Activated CD4-positive, alpha-beta memory T cell treated with anti-CD3 and anti-CD28 coated beads for 36 hours (primary cell): ENCODE measurements around the gene S100A8. TPM values are rescaled to one million over a fixed set of nuclear protein-coding genes. Genes with fewer than 3 reads are reported as not detected.

Experiments used
- CTCF ChIA-PET: fragments of 350-600 bp; sonication (Branson Sonifier 250); formaldehyde crosslinking; loops from one replicate; lab custom pipeline; 2021; ENCODE audit warnings: antibody characterized with exemption, inconsistent platforms; lab: Charles Lee
- POLR2A ChIA-PET: fragments of 350-600 bp; sonication (Branson Sonifier 250); formaldehyde crosslinking; loops from one replicate; lab custom pipeline; 2021; ENCODE audit warnings: antibody characterized with exemption; lab: Charles Lee
- DNase-seq: peaks from one replicate; pipeline ENCODE4 v3.0.0-alpha.2; 2020
- H3K27ac Mint-ChIP-seq: one replicate; pipeline ENCODE4 v1.8.0; 2021; ENCODE audit warnings: mixed read lengths
- H3K27me3 Mint-ChIP-seq: one replicate; pipeline ENCODE4 v1.8.0; 2021; ENCODE audit warnings: mixed read lengths
- H3K36me3 Mint-ChIP-seq: one replicate; pipeline ENCODE4 v1.8.0; 2021; ENCODE audit warnings: mixed read lengths
- H3K4me1 Mint-ChIP-seq: one replicate; pipeline ENCODE4 v1.8.0; 2021; ENCODE audit warnings: low read depth, mixed read lengths
- H3K4me3 Mint-ChIP-seq: one replicate; pipeline ENCODE4 v1.8.0; 2021; ENCODE audit warnings: mild to moderate bottlenecking, mixed read lengths
- H3K9me3 Mint-ChIP-seq: one replicate; pipeline ENCODE4 v1.8.0; 2021; ENCODE audit warnings: mixed read lengths
- intact Hi-C: fragments of 100-400 bp; cut with micrococcal nuclease; formaldehyde crosslinking; loops from one replicate; pipeline ENCODE4 v1.15.1; 2023
- total RNA-seq, 2 experiments: library from RNA; stranded (reverse); gene quantifications; one replicate each; pipeline ENCODE4 v1.2.3, GENCODE V29; 2021

Gene S100A8
- total RNA-seq, 2 experiments from 2014 or later = not detected

DNA sequence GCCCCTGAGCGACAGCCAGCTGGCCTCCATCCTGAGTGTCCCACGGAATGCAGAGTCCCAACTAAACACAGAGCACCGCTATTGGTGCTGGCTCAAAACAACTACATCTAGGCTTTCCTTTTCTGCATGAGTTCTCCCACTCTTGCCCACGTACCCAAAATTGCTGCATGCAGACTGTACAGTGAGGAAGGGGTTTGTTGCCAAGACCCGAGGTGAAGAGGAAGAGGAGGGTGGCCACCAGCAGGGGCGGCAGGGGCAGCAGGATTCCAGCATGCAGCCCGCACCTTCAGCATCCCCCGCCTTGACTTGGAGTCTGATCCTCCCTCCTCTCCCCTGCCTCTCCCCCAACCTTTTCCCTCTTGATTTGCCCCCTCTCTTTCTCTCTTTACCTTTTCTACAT is 25.2 kb downstream of the S100A8 start:
- Mint-ChIP-seq H3K27me3 (peaks cover 8% of the 10 kb centered on the region), H3K27ac (no peak overlapping the region), H3K9me3 (no peaks in the 10 kb centered on the region), H3K4me3 (no peak overlapping the region), H3K36me3 (no peaks in the 10 kb centered on the region), H3K4me1 (no peaks in the 10 kb centered on the region)
- intact Hi-C loops = no loop called here
- POLR2A ChIA-PET = no interaction called here
- CTCF ChIA-PET = no interaction called here
- DNase-seq = no peak

DNA sequence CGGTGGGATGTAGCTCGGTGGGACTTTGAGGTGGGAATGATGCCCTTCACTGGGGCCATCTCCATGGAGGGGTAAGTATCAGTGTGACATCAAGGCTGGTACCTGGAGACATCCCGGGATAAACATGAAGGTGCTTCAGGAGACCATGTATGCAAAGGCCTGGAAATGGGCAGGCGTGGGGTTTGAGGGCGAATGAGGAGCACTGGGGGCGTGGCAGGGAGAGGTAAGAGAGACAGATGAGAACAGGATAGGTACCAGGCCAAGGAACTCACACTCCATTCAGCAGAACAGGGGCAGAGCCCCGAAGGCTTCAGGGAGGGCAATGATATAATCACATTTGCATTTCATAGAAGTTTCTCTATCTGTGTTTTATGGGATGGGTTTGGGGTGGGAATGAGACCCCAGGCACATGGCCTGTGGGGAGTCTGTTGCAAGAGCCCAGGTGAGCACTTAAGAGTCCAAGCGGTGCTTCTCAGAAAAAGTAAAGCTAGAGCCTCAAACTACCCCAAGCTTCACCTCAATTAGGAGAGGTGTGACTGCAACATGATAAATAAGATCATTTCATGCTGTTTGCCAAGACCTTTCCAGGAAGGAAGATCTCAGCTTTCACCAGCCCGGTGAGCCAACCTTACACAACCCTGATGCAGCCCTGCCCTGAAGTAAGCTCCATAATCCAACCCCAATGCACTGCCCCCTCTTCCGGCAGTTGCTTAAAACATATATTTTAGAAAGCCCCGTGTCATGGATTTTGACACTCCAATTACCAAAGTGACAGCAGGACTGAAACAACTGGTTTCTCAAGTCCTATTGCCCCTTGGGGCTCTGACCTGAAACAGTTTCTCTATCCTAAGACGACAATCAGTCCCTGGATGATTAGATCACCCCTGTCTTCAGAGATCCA is 25.9 kb downstream of the S100A8 start:
- CTCF ChIA-PET = interaction anchor here (0.5 kb wide), 1 partner anchor 146 kb away, joined by 3 read pairs; no protein-coding TSS in a partner anchor
- peaks cover 8% of the 10 kb centered on the region for H3K27me3 Mint-ChIP-seq
- POLR2A ChIA-PET = no interaction called here

DNA sequence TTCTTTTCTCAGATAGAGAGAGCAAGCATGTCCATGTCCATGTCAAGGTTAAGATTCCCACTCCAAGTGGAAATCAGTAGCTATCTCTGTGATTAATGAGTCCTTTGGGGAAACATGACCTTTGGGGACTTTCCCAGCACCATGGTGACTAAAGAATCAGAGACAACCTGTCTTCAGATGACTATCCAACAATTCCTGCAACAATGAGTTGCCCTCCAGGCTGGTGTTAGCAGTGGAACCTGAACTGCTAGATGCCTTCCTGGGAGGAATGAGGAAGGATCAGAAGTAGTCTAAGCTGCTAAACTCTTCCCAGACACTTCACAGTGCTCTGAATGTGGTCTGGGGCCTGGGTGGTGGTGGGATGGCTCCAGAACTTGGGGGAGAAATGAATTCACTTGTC is 26.7 kb downstream of the S100A8 start:
- ChIA-PET POLR2A (no interaction called here), CTCF (no interaction called here)
- intact Hi-C loops = no loop called here
- Mint-ChIP-seq H3K27ac (no peak overlapping the region), H3K36me3 (no peaks in the 10 kb centered on the region), H3K27me3 (peaks cover 6% of the 10 kb centered on the region), H3K9me3 (no peaks in the 10 kb centered on the region), H3K4me1 (no peaks in the 10 kb centered on the region), H3K4me3 (no peak overlapping the region)
- no peak for DNase-seq

More for the DNA sequence above, 25.9 kb downstream of the S100A8 start:
- DNase-seq = no peak
- intact Hi-C loops = no loop called here
- Mint-ChIP-seq H3K36me3 (no peaks in the 10 kb centered on the region), H3K9me3 (no peaks in the 10 kb centered on the region), H3K4me1 (no peaks in the 10 kb centered on the region), H3K27ac (no peak overlapping the region), H3K4me3 (no peak overlapping the region)

DNA sequence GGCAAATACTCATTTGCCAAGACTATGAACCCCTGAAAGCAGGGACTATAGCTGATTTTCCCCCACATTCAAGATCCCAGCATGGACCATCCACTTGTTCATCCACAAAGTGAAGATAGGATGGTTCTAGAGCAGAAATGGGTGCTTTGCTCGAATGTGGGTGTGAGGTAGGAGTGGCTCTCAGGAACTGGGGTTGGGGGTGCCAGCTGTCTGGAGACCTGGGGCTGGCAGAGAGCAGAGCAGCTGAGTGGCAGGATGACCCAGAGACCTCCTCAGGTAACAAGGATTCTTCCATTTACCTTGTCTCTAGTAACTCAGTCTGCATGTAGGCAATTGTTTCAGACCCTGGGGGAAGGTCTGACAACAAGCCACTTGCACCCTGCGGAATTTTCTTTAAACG is 27.2 kb downstream of the S100A8 start:
- Mint-ChIP-seq H3K36me3 (no peaks in the 10 kb centered on the region), H3K9me3 (no peaks in the 10 kb centered on the region), H3K27me3 (peaks cover 6% of the 10 kb centered on the region), H3K4me3 (no peak overlapping the region), H3K27ac (no peak overlapping the region), H3K4me1 (no peaks in the 10 kb centered on the region)
- DNase-seq = no peak
- intact Hi-C loops = no loop called here
- ChIA-PET CTCF (no interaction called here), POLR2A (no interaction called here)

DNA sequence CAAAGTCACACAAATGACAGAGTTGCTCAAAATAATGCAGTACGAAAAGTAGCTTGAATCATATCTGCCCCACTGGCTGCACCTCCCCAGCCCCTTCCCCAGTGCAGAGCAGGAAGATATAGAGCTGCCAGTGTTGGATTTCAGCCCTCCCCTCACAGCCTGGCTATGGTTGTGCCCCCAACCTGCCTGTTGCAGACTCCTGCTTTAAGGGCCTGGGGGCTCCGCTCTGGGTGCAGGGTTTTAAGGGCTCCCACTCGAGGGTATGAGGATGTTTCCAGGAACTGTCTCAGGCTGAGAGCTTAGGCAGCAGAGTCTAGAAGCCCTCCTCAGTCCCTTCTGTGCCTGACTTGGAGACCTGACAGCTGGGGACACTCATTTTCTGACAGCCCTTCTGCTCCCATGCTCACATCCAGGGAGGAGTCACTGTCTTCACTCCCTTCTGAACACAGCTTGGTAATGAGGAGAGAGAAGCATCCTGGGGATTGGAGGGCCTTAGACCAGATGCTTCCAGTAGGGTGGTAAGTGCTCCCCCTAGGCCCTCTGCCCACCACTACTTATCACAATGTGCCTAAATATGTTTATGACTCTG is 28.6 kb downstream of the S100A8 start:
- ChIA-PET POLR2A (no interaction called here), CTCF (interaction anchor here (1.2 to 1.5 kb wide), 2 partner anchors 104 to 133 kb away, joined by 3 to 5 read pairs; no protein-coding TSS in a partner anchor)
- Mint-ChIP-seq H3K4me3 (no peak overlapping the region), H3K27ac (no peak overlapping the region), H3K9me3 (no peaks in the 10 kb centered on the region), H3K36me3 (no peaks in the 10 kb centered on the region), H3K4me1 (peaks cover 8% of the 10 kb centered on the region), H3K27me3 (peaks cover 6% of the 10 kb centered on the region)
- DNase-seq = no peak
- intact Hi-C loops = no loop called here

DNA sequence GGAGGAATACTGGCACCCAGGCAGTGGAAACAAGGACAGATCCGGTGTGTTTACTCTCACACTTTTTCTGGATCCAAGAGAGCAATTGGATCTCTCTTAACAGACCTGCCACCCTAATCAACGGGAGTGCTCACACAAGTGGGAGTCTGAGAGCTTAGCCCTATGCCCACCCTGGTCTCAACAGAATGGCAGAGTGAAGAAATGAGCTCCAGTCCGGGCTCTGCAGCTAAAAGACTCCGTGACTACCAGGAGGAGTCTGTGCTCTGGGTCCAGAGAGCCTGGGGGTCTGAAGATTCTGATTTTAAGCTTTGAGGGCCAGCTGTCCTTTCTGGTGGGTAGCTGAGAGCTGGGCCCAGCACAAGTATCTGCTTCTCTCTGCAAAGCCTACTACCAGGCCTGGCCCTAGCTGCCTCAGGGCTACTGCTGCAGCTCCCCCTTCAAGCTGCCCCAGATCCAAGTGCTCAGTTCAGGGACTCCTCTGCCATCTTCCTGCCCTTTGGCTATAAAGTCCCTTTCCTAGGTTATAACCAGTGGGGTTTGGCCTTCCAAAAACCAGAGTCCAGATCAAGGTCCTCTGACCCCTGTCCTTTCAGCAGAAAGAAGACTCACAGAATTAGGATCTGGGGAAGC is 29.3 kb downstream of the S100A8 start:
- Mint-ChIP-seq H3K27ac (no peak overlapping the region), H3K4me1 (peaks cover 13% of the 10 kb centered on the region), H3K36me3 (no peaks in the 10 kb centered on the region), H3K4me3 (no peak overlapping the region), H3K9me3 (no peaks in the 10 kb centered on the region), H3K27me3 (peaks cover 6% of the 10 kb centered on the region)
- CTCF ChIA-PET = interaction anchor here (0.9 to 1.5 kb wide), 3 partner anchors 8 to 133 kb away, joined by 3 to 5 read pairs (median 3); no protein-coding TSS in a partner anchor
- intact Hi-C loops = no loop called here
- POLR2A ChIA-PET = no interaction called here
- no peak for DNase-seq

DNA sequence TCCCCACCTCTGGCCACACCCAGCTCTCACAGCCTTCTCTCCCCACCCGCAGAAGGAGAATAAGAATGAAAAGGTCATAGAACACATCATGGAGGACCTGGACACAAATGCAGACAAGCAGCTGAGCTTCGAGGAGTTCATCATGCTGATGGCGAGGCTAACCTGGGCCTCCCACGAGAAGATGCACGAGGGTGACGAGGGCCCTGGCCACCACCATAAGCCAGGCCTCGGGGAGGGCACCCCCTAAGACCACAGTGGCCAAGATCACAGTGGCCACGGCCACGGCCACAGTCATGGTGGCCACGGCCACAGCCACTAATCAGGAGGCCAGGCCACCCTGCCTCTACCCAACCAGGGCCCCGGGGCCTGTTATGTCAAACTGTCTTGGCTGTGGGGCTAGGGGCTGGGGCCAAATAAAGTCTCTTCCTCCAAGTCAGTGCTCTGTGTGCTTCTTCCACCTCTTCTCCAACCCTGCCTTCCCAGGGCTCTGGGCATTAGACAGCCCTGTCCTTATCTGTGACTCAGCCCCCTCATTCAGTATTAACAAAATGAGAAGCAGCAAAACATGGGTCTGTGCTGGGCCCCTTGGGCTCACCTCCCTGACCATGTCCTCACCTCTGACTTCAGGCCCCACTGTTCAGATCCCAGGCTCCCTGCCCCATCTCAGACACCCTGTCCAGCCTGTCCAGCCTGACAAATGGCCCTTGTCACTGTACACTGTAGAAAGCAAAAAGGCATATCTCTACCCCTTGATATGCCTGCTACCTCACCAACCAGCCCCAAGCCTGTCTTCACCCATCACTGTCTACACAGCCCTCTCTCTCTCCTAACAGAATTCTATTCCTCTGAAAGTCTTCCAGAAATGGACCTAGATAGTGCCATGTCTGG is 30.0 kb downstream of the S100A8 start:
- Mint-ChIP-seq H3K4me1 (peaks cover 13% of the 10 kb centered on the region), H3K4me3 (no peak overlapping the region), H3K27me3 (peaks cover 4% of the 10 kb centered on the region), H3K36me3 (no peaks in the 10 kb centered on the region), H3K9me3 (no peaks in the 10 kb centered on the region), H3K27ac (no peak overlapping the region)
- ChIA-PET POLR2A (no interaction called here), CTCF (interaction anchor here (0.9 kb wide), 1 partner anchor 8 kb away, joined by 3 read pairs; no protein-coding TSS in a partner anchor)
- intact Hi-C loops = no loop called here
- no peak for DNase-seq

DNA sequence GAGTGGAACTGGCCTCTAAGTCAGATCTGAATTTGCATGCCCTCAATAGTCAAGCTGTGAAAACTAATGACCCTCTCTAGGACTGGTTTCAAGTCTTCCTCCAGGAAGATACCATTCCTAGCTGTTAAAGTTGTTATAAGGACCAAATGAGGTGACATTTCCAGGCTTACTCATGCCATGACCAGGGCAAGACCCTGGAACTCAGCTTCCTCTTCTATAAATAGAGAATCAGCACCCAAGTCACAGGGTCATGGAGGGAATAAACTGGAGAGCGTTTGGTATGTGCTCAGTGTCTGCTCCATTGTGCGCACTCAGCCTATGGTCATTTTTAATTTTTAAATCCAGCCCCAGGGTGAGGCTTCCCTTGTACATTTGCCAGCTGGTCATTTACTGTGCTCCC is 30.7 kb downstream of the S100A8 start:
- CTCF ChIA-PET = no interaction called here
- intact Hi-C loops = no loop called here

DNA sequence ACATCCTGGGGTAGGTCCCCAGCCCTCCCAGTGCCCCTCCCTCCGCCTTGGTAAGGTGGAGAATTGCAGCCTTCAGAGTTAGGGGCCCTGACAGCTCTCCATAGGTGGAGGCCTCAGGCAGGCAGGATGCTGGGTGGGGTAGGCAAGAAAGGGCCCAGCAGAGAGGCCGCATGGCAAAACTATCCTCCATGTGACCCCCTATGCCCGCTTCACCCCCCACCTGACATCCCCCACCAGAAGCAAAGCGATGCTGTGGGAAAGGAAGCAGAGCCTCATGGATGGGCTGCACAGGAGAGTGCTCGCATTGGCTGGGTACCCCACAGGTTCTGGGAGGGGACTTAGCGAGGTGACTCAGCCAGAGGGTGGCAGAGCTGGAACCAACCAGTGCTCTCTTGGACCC is 31.6 kb downstream of the S100A8 start:
- intact Hi-C loops = no loop called here
- Mint-ChIP-seq H3K9me3 (no peaks in the 10 kb centered on the region), H3K4me3 (no peak overlapping the region), H3K27me3 (peaks cover 3% of the 10 kb centered on the region), H3K36me3 (no peaks in the 10 kb centered on the region), H3K4me1 (peaks cover 13% of the 10 kb centered on the region), H3K27ac (no peak overlapping the region)
- ChIA-PET CTCF (no interaction called here), POLR2A (no interaction called here)
- no peak for DNase-seq

More for the DNA sequence above, 30.7 kb downstream of the S100A8 start:
- DNase-seq = no peak
- POLR2A ChIA-PET = no interaction called here
- H3K4me3 Mint-ChIP-seq = no peak overlapping the region
- H3K27me3 Mint-ChIP-seq = peaks cover 3% of the 10 kb centered on the region
- H3K9me3 Mint-ChIP-seq = no peaks in the 10 kb centered on the region
- peaks cover 13% of the 10 kb centered on the region for H3K4me1 Mint-ChIP-seq
- H3K27ac Mint-ChIP-seq = no peak overlapping the region
- H3K36me3 Mint-ChIP-seq = no peaks in the 10 kb centered on the region

DNA sequence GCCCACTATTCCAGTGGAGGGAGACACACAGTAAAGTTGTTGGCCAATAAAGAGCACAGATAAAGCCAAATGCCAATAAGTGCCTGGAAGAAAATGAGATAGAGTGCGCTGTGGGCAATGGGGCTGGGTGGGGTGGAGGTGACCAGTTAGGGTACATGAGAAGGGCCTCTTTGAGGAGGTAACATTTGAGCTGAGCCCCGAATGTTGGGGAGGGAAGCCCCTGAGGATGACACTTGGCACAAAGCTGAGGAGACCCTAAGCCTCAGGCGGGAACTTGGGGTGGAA is 32.2 kb downstream of the S100A8 start:
- H3K27me3 Mint-ChIP-seq = peaks cover 3% of the 10 kb centered on the region
- ChIA-PET POLR2A (no interaction called here), CTCF (interaction anchor here (1.1 to 8.2 kb wide), 3 partner anchors 13 to 137 kb away, joined by 3 to 186 read pairs (median 3); no protein-coding TSS in a partner anchor)
- no peaks in the 10 kb centered on the region for H3K36me3 Mint-ChIP-seq
- DNase-seq = no peak
- intact Hi-C loops = no loop called here
- H3K9me3 Mint-ChIP-seq = no peaks in the 10 kb centered on the region
- H3K4me3 Mint-ChIP-seq = no peak overlapping the region
- H3K4me1 Mint-ChIP-seq = peaks cover 13% of the 10 kb centered on the region
- no peak overlapping the region for H3K27ac Mint-ChIP-seq

DNA sequence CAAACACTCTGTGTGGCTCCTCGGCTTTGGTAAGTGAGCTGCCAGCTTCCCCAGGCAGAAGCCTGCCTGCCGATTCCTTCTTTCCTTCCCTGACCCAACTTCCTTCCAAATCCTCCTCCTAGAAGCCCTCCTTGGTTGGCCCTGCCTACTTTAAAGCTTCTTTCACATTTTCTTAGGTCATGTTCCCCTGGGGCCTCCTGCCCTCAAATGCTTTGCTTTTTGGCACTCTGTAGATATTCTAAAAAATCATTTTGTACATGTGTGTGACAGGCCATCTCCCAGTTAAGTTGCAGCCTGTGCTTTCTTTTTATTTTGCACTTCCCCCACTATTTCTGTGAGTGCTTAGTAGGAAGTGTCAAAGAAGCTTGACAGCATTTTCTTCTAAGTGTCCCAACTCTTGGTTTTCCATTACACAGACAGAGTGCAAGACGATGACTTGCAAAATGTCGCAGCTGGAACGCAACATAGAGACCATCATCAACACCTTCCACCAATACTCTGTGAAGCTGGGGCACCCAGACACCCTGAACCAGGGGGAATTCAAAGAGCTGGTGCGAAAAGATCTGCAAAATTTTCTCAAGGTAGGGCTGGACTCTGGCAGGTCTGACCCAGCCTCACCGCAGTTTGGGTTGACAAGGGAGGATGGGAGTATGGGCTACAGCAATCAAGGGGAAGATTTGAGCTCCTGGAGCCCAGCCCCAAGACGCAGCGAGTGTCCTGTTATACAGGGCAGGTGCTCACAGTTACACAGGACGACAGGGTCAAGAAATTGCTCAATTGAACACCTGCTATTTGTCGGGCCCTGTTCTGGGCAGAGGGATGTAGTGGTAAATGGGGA is 32.8 kb downstream of the S100A8 start, which contains the start of gene S100A9:
Gene S100A9 (plus strand): TSS at position 2 of the 838 bp plus-strand sequence. CDS start 430 bp downstream, at position 432.
- intact Hi-C loops = no loop called here
- no peak within 1 kb of the TSS for H3K27ac Mint-ChIP-seq

More for the DNA sequence above, 32.8 kb downstream of the S100A8 start, which contains the start of gene S100A9:
- ChIA-PET CTCF (interaction anchor here (1.1 to 8.2 kb wide), 3 partner anchors 12 to 137 kb away, joined by 3 to 186 read pairs (median 3); no protein-coding TSS in a partner anchor), POLR2A (no interaction called here)
- no peaks in the 10 kb centered on the region for H3K9me3 Mint-ChIP-seq
- H3K4me1 Mint-ChIP-seq = peaks cover 13% of the 10 kb centered on the region
- DNase-seq = no peak
- no peaks in the 10 kb centered on the region for H3K36me3 Mint-ChIP-seq
- no peak within 1 kb of the TSS for H3K4me3 Mint-ChIP-seq
- no peaks in the 10 kb centered on the region for H3K27me3 Mint-ChIP-seq
